ENCODE measurements around the gene GALK2.
A peak's percentile ranks its signal among the peaks of the same experiment; 100 is the strongest.

GALK2 gene

DNA sequence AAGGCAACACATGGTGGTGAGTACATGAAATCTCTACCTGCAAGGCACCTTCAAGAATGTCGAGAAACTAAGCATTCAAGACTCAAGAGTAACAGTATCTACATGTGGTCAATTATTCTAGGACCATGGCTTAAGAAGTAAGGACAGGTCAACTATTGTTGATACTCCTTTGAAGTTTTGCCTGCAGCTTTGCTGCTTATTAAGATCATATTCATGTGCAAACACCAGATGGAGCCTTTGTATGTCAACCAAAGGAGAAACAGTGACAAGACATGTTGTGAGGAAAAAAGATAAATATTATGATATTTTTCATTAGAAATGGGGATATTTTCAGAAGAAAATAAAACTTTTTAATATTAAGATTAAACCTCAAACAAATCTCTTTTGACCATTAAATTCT, 200.7 kb downstream of the GALK2 start:
- TF ChIP-seq EZH2phosphoT487 (IDR thresholded peaks at IDR 0.05; ENCODE audit: borderline replicate concordance) = no peak
- peak; percentile 54 for TF ChIP-seq CTCF (conservative IDR thresholded peaks at IDR 0.05; ENCODE audit: low read length)
- H3K4me1 ChIP-seq (ENCODE audit: insufficient read depth, low read length, poor library complexity, severe bottlenecking) = no peaks in the 10 kb centered on the region
- H3K9ac ChIP-seq (ENCODE audit: low read depth, low read length, poor library complexity, severe bottlenecking) = no peak overlapping the region
- no peak overlapping the region for H3K4me2 ChIP-seq (ENCODE audit: low read depth, low read length, poor library complexity, severe bottlenecking)
- H3K9me3 ChIP-seq (ENCODE audit: insufficient read depth, low read depth, low read length) = no peaks in the 10 kb centered on the region
- no peaks in the 10 kb centered on the region for H3F3A ChIP-seq (ENCODE audit: low read depth)
- H3K27me3 ChIP-seq (ENCODE audit: insufficient read depth, low read length, poor library complexity, severe bottlenecking) = no peaks in the 10 kb centered on the region
- H3K4me3 ChIP-seq (ENCODE audit: low read length, poor library complexity, severe bottlenecking) = no peak overlapping the region
- no peaks in the 10 kb centered on the region for H4K20me1 ChIP-seq (ENCODE audit: insufficient read depth, low read length, poor library complexity, severe bottlenecking)
- H3K9me2 ChIP-seq (replicated peaks; ENCODE audit: low read depth, low read length) = no peaks in the 10 kb centered on the region
- H2AFZ ChIP-seq (ENCODE audit: low read length) = no peak overlapping the region
- no peaks in the 10 kb centered on the region for H3K79me2 ChIP-seq (ENCODE audit: insufficient read depth, low read length)
- no peaks in the 10 kb centered on the region for H3K36me3 ChIP-seq (ENCODE audit: insufficient read depth, low read length)

DNA sequence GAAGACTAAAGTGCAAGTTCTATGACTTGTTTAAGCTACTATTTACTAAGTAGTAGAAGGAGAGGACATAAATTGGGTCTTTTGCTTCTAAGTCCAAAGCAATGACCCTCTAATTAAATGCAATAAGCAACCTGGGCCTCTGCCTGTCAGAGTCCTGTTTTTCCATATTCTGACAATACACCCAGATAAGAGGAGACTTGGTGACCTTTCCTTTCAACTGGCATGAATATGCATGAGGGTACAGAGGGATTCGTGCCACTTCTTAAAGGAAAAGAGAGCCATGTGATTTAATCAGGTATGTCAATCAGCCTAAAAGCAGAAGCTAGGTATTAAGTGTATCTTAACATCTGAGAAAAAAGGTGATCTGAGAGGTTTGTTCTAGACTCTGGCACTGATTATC, 202.3 kb downstream of the GALK2 start:
- Histone ChIP-seq H3K9ac (ENCODE audit: low read depth, low read length, poor library complexity, severe bottlenecking) (no peak overlapping the region), H3K9me3 (ENCODE audit: insufficient read depth, low read depth, low read length) (no peaks in the 10 kb centered on the region), H3K4me2 (ENCODE audit: low read depth, low read length, poor library complexity, severe bottlenecking) (no peak overlapping the region), H3K79me2 (ENCODE audit: insufficient read depth, low read length) (no peaks in the 10 kb centered on the region), H3K9me2 (replicated peaks; ENCODE audit: low read depth, low read length) (no peaks in the 10 kb centered on the region), H2AFZ (ENCODE audit: low read length) (no peak overlapping the region), H3K4me1 (ENCODE audit: insufficient read depth, low read length, poor library complexity, severe bottlenecking) (no peaks in the 10 kb centered on the region), H4K20me1 (ENCODE audit: insufficient read depth, low read length, poor library complexity, severe bottlenecking) (no peaks in the 10 kb centered on the region), H3F3A (ENCODE audit: low read depth) (no peaks in the 10 kb centered on the region), H3K36me3 (ENCODE audit: insufficient read depth, low read length) (no peaks in the 10 kb centered on the region), H3K4me3 (ENCODE audit: low read length, poor library complexity, severe bottlenecking) (no peak overlapping the region), H3K27me3 (ENCODE audit: insufficient read depth, low read length, poor library complexity, severe bottlenecking) (no peaks in the 10 kb centered on the region)
- TF ChIP-seq CTCF (conservative IDR thresholded peaks at IDR 0.05; ENCODE audit: low read length) = no peak
- no peak for TF ChIP-seq EZH2phosphoT487 (IDR thresholded peaks at IDR 0.05; ENCODE audit: borderline replicate concordance)

DNA sequence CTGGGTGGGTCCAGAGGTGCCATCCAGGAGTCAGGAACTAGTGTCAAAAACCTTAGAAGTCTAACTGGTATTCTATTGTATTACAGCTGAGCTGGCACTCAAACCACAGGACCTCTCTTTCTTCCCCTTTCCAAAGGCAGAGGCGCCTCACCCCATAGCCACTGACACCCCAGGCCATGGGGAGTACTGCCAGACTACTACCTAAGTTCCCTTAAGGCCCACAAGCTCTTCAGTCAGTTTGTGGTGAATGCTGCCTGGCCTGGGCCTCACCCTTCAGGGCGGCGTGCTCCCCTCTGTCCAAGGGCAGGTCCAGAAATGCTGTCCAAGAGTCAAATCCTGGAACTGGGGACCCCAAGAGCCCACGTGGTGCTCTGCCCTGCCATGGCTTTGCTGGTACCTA, 209.9 kb downstream of the GALK2 start:
- H3K27me3 ChIP-seq (ENCODE audit: insufficient read depth, low read length, poor library complexity, severe bottlenecking) = no peaks in the 10 kb centered on the region
- no peaks in the 10 kb centered on the region for H3F3A ChIP-seq (ENCODE audit: low read depth)
- no peaks in the 10 kb centered on the region for H3K9me2 ChIP-seq (replicated peaks; ENCODE audit: low read depth, low read length)
- no peaks in the 10 kb centered on the region for H3K9me3 ChIP-seq (ENCODE audit: insufficient read depth, low read depth, low read length)
- H4K20me1 ChIP-seq (ENCODE audit: insufficient read depth, low read length, poor library complexity, severe bottlenecking) = no peaks in the 10 kb centered on the region
- no peak for TF ChIP-seq CTCF (conservative IDR thresholded peaks at IDR 0.05; ENCODE audit: low read length)
- no peak for TF ChIP-seq EZH2phosphoT487 (IDR thresholded peaks at IDR 0.05; ENCODE audit: borderline replicate concordance)
- H3K9ac ChIP-seq (ENCODE audit: low read depth, low read length, poor library complexity, severe bottlenecking) = no peak overlapping the region
- no peaks in the 10 kb centered on the region for H3K4me1 ChIP-seq (ENCODE audit: insufficient read depth, low read length, poor library complexity, severe bottlenecking)
- no peak overlapping the region for H3K4me2 ChIP-seq (ENCODE audit: low read depth, low read length, poor library complexity, severe bottlenecking)
- no peak overlapping the region for H3K4me3 ChIP-seq (ENCODE audit: low read length, poor library complexity, severe bottlenecking)
- H2AFZ ChIP-seq (ENCODE audit: low read length) = no peak overlapping the region
- H3K79me2 ChIP-seq (ENCODE audit: insufficient read depth, low read length) = no peaks in the 10 kb centered on the region
- no peaks in the 10 kb centered on the region for H3K36me3 ChIP-seq (ENCODE audit: insufficient read depth, low read length)

Data from Loucy (cell line).